Kidney (tissue), 14 donors: ENCODE measurements around the gene TRAFD1. TPM values are rescaled to one million over a fixed set of nuclear protein-coding genes. Genes with fewer than 3 reads are reported as not detected.

Experiments used
- DNase-seq, 5 donors: peaks; one replicate each; pipeline ENCODE4 v3.0.0-alpha.2; 2013 to 2020
- FAIRE-seq: peaks from 2 replicates; lab custom pipeline; 2012; peaks lifted over from hg19 to GRCh38; lab: Jason Lieb, UNC
- H3K27ac ChIP-seq, 2 donors: one replicate each; pipeline ENCODE4 v1.7.0; 2013; ENCODE audit warnings: low read depth in 2 of 2, low read length in 2 of 2, inconsistent platforms in 1 of 2
- H3K27me3 ChIP-seq: one replicate; pipeline ENCODE4 v1.7.1; 2013; ENCODE audit warnings: low read length, inconsistent platforms; ENCODE audit not compliant: control insufficient read depth, insufficient read depth
- H3K36me3 ChIP-seq, 3 donors: one replicate each; pipeline versions ENCODE4 v1.7.0 to v1.7.1; 2013; ENCODE audit warnings: low read length in 3 of 3, control low read depth in 1 of 3, inconsistent platforms in 1 of 3; ENCODE audit not compliant: insufficient read depth in 3 of 3, control insufficient read depth in 2 of 3
- H3K4me1 ChIP-seq, 3 donors: one replicate each; pipeline versions ENCODE4 v1.7.0 to v1.7.1; 2013; ENCODE audit warnings: low read length in 3 of 3, inconsistent platforms in 1 of 3, low read depth in 1 of 3; ENCODE audit not compliant: control insufficient read depth in 2 of 3, insufficient read depth in 2 of 3
- H3K4me3 ChIP-seq, 3 donors: one replicate each; pipeline versions ENCODE4 v1.7.0 to v1.8.1; 2013; ENCODE audit warnings: low read length in 3 of 3, control low read depth in 1 of 3, inconsistent platforms in 1 of 3
- H3K9ac ChIP-seq, 3 donors: one replicate each; pipeline versions ENCODE4 v1.7.0 to v1.7.1; 2013; ENCODE audit warnings: low read length in 3 of 3, control low read depth in 1 of 3, inconsistent platforms in 1 of 3
- H3K9me3 ChIP-seq, 3 donors: one replicate each; pipeline versions ENCODE4 v1.7.0 to v1.7.1; 2013; ENCODE audit warnings: low read length in 3 of 3, control low read depth in 1 of 3, inconsistent platforms in 1 of 3; ENCODE audit not compliant: control insufficient read depth in 2 of 3, insufficient read depth in 1 of 3
- intact Hi-C: fragments of 100-400 bp; cut with DNase I; formaldehyde crosslinking; loops from one replicate; pipeline ENCODE4 v1.11.1; 2022
- microRNA-seq: library from miRNA; unstranded; fragments of <30 nt; microRNA quantifications from one replicate; pipeline ENCODE4 v1.2.0, GENCODE V29; 2020
- polyA plus RNA-seq: library from polyadenylated mRNA; stranded (reverse); fragments of 350-450 nt; fragmentation: Illumina TruSeq; extraction: RNeasy Lipid Tissue Mini Kit (QIAGEN cat#74804); gene quantifications from one replicate; pipeline ENCODE4 v1.2.3, GENCODE V29; 2014; ENCODE audit warnings: low read depth, low replicate concordance; ENCODE audit not compliant: insufficient read depth
- total RNA-seq: library from RNA; stranded (reverse); fragmentation: NEBNext Ultra II Directional; extraction: Animal tissue kit (Norgen Biotek cat#: 25700); gene quantifications from one replicate; pipeline ENCODE4 v1.2.1, GENCODE V29; 2021
- TF ChIP-seq, protein P1 (sequence below): IDR thresholded peaks from 3 replicates; pipeline ENCODE4 v1.5.1; 2012; ENCODE audit warnings: mild to moderate bottlenecking, moderate library complexity, borderline replicate concordance; ENCODE audit not compliant: insufficient read depth; ENCODE audit errors: extremely low read depth
- donor health status: control.
- donor health status: control.
- donor health status: control.
- donor health status: control.
- donor health status: control.
- donor health status: DM: yes; HTN: yes; CAD: no.
- donor health status: Normal renal cell carcinoma (clear cell type).

The TRAFD1 gene
- total and polyA plus RNA-seq, 2 donors from 2014 or later = 16.4 to 27.1 TPM

DNA sequence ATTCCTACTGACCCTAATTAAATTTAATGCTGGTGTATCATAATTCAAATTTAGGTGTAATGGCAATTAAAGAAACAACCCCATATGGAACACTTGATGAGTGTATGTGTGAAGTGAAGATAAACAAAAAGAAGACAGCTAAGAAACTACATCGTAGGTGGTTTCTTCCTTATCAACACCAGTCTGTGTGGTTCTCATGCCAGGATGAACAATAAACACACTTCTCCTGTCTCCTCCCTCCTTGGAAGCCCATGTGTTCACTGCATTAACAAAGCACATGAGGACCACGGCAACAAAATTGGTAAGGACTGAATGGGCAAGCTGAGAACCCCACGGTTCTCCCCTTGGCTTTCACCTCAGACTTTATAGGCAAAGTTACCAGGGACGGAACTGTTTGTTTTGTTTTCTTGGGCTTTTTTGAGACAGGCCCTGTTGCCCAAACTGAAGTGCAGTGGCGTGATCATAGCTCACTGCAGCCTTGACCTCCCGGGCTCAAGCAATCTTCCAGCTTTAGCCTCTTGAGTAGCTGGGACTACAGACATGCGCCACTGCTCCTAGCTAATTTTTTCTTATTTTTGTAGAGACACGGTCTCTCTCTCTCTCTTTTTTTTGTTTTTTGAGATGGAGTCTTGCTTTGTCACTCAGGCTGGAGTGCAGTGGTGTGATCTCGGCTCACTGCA is 71.0 kb downstream of the TRAFD1 start:
- H3K9me3 ChIP-seq = no peaks in the 10 kb centered on the region

GRCh38 chr12:112198120-112198733 is 72.9 kb downstream of the TRAFD1 start:
- no peaks in the 10 kb centered on the region for H3K27me3 ChIP-seq
- peaks cover 8 to 34% (median 32%) of the 10 kb centered on the region in 3 donors for H3K36me3 ChIP-seq
- no peak overlapping the region for H3K27ac ChIP-seq
- no peaks in the 10 kb centered on the region for H3K9me3 ChIP-seq
- H3K9ac ChIP-seq = no peak overlapping the region
- TF ChIP-seq, protein P1, sequence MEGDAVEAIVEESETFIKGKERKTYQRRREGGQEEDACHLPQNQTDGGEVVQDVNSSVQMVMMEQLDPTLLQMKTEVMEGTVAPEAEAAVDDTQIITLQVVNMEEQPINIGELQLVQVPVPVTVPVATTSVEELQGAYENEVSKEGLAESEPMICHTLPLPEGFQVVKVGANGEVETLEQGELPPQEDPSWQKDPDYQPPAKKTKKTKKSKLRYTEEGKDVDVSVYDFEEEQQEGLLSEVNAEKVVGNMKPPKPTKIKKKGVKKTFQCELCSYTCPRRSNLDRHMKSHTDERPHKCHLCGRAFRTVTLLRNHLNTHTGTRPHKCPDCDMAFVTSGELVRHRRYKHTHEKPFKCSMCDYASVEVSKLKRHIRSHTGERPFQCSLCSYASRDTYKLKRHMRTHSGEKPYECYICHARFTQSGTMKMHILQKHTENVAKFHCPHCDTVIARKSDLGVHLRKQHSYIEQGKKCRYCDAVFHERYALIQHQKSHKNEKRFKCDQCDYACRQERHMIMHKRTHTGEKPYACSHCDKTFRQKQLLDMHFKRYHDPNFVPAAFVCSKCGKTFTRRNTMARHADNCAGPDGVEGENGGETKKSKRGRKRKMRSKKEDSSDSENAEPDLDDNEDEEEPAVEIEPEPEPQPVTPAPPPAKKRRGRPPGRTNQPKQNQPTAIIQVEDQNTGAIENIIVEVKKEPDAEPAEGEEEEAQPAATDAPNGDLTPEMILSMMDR = peak; percentile 45
- no peak for FAIRE-seq
- intact Hi-C loops = no loop called here
- peak in 4 of 5 donors; percentile 60 to 76 (median 70) for DNase-seq
- H3K4me3 ChIP-seq = no peak overlapping the region
- no peaks in the 10 kb centered on the region for H3K4me1 ChIP-seq

More for the DNA sequence above, 71.0 kb downstream of the TRAFD1 start:
- intact Hi-C loops = no loop called here
- Histone ChIP-seq H3K4me1 (no peaks in the 10 kb centered on the region), H3K36me3 (peaks cover 9 to 50% (median 41%) of the 10 kb centered on the region in 3 donors), H3K9ac (no peak overlapping the region), H3K27ac (no peak overlapping the region), H3K27me3 (no peaks in the 10 kb centered on the region), H3K4me3 (no peak overlapping the region)
- TF ChIP-seq, protein P1 = no peak
- DNase-seq = no peak
- no peak for FAIRE-seq

- Histone ChIP-seq H3K27ac (no peak overlapping the region), H3K27me3 (no peaks in the 10 kb centered on the region), H3K36me3 (peaks cover 8 to 34% (median 23%) of the 10 kb centered on the region in 3 donors), H3K9ac (no peak overlapping the region), H3K4me1 (no peaks in the 10 kb centered on the region), H3K9me3 (no peaks in the 10 kb centered on the region), H3K4me3 (no peak overlapping the region)
- intact Hi-C loops = no loop called here
- TF ChIP-seq, protein P1 = no peak
- FAIRE-seq = no peak
- DNase-seq = no peak
Measured at GRCh38 chr12:112199136-112199535, 73.8 kb downstream of the TRAFD1 start.

Small RNAs within 50 kb of the gene (microRNA-seq; reads per million reads assigned to microRNA genes)
- gene MIR6861 = not detected

Other genes starting within 250 kb of the TRAFD1 start
- 20.2 TPM for gene TMEM116, start 112.4 kb upstream of the TRAFD1 start, total RNA-seq
- gene TMEM116, start 112.4 kb upstream of the TRAFD1 start, polyA plus RNA-seq = 59.7 TPM
- 104 TPM for gene ERP29, start 112.1 kb upstream of the TRAFD1 start, total RNA-seq
- 220 TPM for gene ERP29, start 112.1 kb upstream of the TRAFD1 start, polyA plus RNA-seq
- 22.8 TPM for gene NAA25, start 16.8 kb upstream of the TRAFD1 start, total RNA-seq
- 3.2 TPM for gene NAA25, start 16.8 kb upstream of the TRAFD1 start, polyA plus RNA-seq